BLaER1 (cell line): ENCODE measurements around the gene DOCK2.

Experiments used
- H3K27ac ChIP-seq: shearing (Covaris generic); formaldehyde crosslinking; 2 replicates; pipeline ENCODE4 v1.8.1; 2022
- H3K27me3 ChIP-seq: shearing (Covaris generic); formaldehyde crosslinking; 2 replicates; pipeline ENCODE4 v1.8.1; 2022
- H3K36me3 ChIP-seq: shearing (Covaris generic); formaldehyde crosslinking; 2 replicates; pipeline ENCODE4 v1.8.1; 2022
- H3K4me1 ChIP-seq: shearing (Covaris generic); formaldehyde crosslinking; 2 replicates; pipeline ENCODE4 v1.8.1; 2022
- H3K4me2 ChIP-seq: shearing (Covaris generic); formaldehyde crosslinking; 2 replicates; pipeline ENCODE4 v1.8.1; 2022
- H3K4me3 ChIP-seq: shearing (Covaris generic); formaldehyde crosslinking; 2 replicates; pipeline ENCODE4 v1.8.1; 2022
- H3K9ac ChIP-seq: shearing (Covaris generic); formaldehyde crosslinking; 2 replicates; pipeline ENCODE4 v1.8.1; 2022
- H3K9me3 ChIP-seq: shearing (Covaris generic); formaldehyde crosslinking; 2 replicates; pipeline ENCODE4 v1.8.1; 2022
- H4K20me1 ChIP-seq: shearing (Covaris generic); formaldehyde crosslinking; 2 replicates; pipeline ENCODE4 v1.8.1; 2022
- Cebpa-rat ChIP-seq: shearing (Covaris generic); IDR thresholded peaks from 2 replicates; pipeline ENCODE4 v1.8.1; 2022

The DOCK2 gene

GRCh38 chr5:169862391-169862811, 225.3 kb downstream of the DOCK2 start:
- TF ChIP-seq Cebpa-rat = no peak
- H4K20me1 ChIP-seq = no peaks in the 10 kb centered on the region
- no peaks in the 10 kb centered on the region for H3K9me3 ChIP-seq
- peaks cover 5% of the 10 kb centered on the region; the same call in 1 of the 2 replicates for H3K4me1 ChIP-seq
- H3K36me3 ChIP-seq = peaks cover 10% of the 10 kb centered on the region; the same call in 1 of the 2 replicates
- no peak overlapping the region for H3K4me2 ChIP-seq
- no peak overlapping the region for H3K27ac ChIP-seq
- no peak overlapping the region for H3K4me3 ChIP-seq
- H3K9ac ChIP-seq = no peak overlapping the region
- no peaks in the 10 kb centered on the region for H3K27me3 ChIP-seq

GRCh38 chr5:169864483-169864882, 227.4 kb downstream of the DOCK2 start:
- Histone ChIP-seq H3K4me3 (no peak overlapping the region), H3K27me3 (no peaks in the 10 kb centered on the region), H3K4me1 (peaks cover 5% of the 10 kb centered on the region; the same call in 1 of the 2 replicates), H3K36me3 (peaks cover 22% of the 10 kb centered on the region; the same call in 1 of the 2 replicates), H3K9me3 (no peaks in the 10 kb centered on the region), H3K27ac (no peak overlapping the region), H3K9ac (no peak overlapping the region), H3K4me2 (no peak overlapping the region), H4K20me1 (no peaks in the 10 kb centered on the region)
- no peak for TF ChIP-seq Cebpa-rat

DNA sequence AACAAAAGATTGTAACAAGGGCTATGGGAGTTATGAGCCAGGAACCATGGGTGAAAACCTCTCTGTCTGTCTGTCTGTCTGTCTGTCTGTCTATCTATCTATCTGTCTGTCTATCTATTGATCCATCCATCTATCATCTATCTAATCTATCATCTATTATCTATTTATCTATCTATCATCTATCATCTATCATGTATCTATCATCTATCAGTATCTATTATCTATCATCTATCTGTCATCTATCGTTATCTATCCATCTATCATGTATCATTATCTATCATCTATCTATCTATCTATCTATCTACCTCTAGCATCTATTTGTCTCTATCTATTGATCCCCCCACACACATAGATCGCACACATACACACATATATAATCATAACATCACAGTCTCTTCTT, 230.3 kb downstream of the DOCK2 start:
- Histone ChIP-seq H3K4me1 (no peaks in the 10 kb centered on the region), H3K36me3 (peaks cover 22% of the 10 kb centered on the region; the same call in 1 of the 2 replicates), H3K9me3 (no peaks in the 10 kb centered on the region), H3K4me2 (no peak overlapping the region), H3K27me3 (no peaks in the 10 kb centered on the region), H3K9ac (no peak overlapping the region), H4K20me1 (no peaks in the 10 kb centered on the region), H3K27ac (no peak overlapping the region), H3K4me3 (no peak overlapping the region)
- TF ChIP-seq Cebpa-rat = no peak

DNA sequence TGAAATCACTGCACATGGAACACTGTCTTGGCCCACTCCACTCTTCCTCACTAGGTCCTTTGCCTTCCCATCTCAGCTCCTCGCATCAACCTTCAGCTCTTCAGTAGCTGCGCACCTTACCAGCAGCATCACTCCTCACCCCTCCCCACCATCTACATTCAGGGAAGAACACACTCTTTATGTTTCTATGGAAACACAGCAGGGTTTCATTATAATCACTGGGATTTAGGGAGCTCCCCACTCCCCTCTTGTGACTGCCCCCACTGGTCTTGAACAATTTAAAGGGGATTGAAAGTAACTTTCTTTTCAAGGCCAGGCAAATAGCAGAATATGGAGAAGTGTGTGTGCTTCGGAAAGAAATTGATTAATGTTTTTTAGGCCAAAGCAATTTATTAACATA, 232.0 kb downstream of the DOCK2 start:
- H3K4me1 ChIP-seq = no peaks in the 10 kb centered on the region
- no peaks in the 10 kb centered on the region for H4K20me1 ChIP-seq
- H3K4me3 ChIP-seq = no peak overlapping the region
- peaks cover 26% of the 10 kb centered on the region; the same call in 1 of the 2 replicates for H3K36me3 ChIP-seq
- no peaks in the 10 kb centered on the region for H3K27me3 ChIP-seq
- no peak overlapping the region for H3K4me2 ChIP-seq
- TF ChIP-seq Cebpa-rat = no peak
- H3K27ac ChIP-seq = no peak overlapping the region
- H3K9ac ChIP-seq = no peak overlapping the region
- H3K9me3 ChIP-seq = no peaks in the 10 kb centered on the region

- no peak overlapping the region for H3K9ac ChIP-seq
- no peak for TF ChIP-seq Cebpa-rat
- H3K27me3 ChIP-seq = no peaks in the 10 kb centered on the region
- peaks cover 29% of the 10 kb centered on the region; the same call in 1 of the 2 replicates for H3K36me3 ChIP-seq
- no peak overlapping the region for H3K27ac ChIP-seq
- H3K4me2 ChIP-seq = no peak overlapping the region
- H3K4me3 ChIP-seq = no peak overlapping the region
- no peaks in the 10 kb centered on the region for H3K9me3 ChIP-seq
- H4K20me1 ChIP-seq = no peaks in the 10 kb centered on the region
- H3K4me1 ChIP-seq = no peaks in the 10 kb centered on the region
These were observed 233.1 kb downstream of the DOCK2 start for GRCh38 chr5:169870211-169870610.

GRCh38 chr5:169871826-169872490, 234.9 kb downstream of the DOCK2 start:
- no peak for TF ChIP-seq Cebpa-rat
- H3K36me3 ChIP-seq = peaks cover 23% of the 10 kb centered on the region; the same call in 1 of the 2 replicates
- H3K4me1 ChIP-seq = no peaks in the 10 kb centered on the region
- H3K27ac ChIP-seq = no peak overlapping the region
- no peak overlapping the region for H3K4me2 ChIP-seq
- no peaks in the 10 kb centered on the region for H4K20me1 ChIP-seq
- no peak overlapping the region for H3K4me3 ChIP-seq
- no peaks in the 10 kb centered on the region for H3K27me3 ChIP-seq
- H3K9ac ChIP-seq = no peak overlapping the region
- H3K9me3 ChIP-seq = no peaks in the 10 kb centered on the region

DNA sequence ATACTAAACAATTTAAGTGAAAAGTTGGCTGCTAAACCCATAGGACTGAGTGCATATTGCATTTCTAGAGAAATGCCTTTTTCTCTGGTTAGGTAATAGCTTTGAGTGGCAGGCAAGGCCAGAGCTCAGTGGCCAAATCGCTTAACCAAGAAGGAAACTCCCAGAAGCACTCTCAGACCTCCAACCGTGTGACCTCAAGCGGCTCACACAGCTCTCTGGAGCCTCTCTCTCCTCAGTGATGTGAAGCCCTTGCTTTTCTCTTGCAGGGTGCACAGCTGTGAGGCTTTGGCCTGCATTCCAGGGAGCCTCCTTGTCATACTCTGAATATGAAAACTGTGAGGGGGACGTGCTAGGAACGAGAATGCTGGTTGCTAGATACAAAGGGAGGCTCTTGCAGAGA, 236.6 kb downstream of the DOCK2 start:
- Histone ChIP-seq H3K4me3 (no peak overlapping the region), H4K20me1 (no peaks in the 10 kb centered on the region), H3K9me3 (no peaks in the 10 kb centered on the region), H3K9ac (no peak overlapping the region), H3K27me3 (no peaks in the 10 kb centered on the region), H3K27ac (no peak overlapping the region), H3K4me2 (no peak overlapping the region), H3K4me1 (no peaks in the 10 kb centered on the region), H3K36me3 (peaks cover 13% of the 10 kb centered on the region; the same call in 1 of the 2 replicates)
- no peak for TF ChIP-seq Cebpa-rat

GRCh38 chr5:169874621-169875020, 237.5 kb downstream of the DOCK2 start:
- no peak for TF ChIP-seq Cebpa-rat
- no peak overlapping the region for H3K4me3 ChIP-seq
- no peaks in the 10 kb centered on the region for H4K20me1 ChIP-seq
- H3K9me3 ChIP-seq = no peaks in the 10 kb centered on the region
- no peak overlapping the region for H3K27ac ChIP-seq
- no peaks in the 10 kb centered on the region for H3K27me3 ChIP-seq
- H3K36me3 ChIP-seq = peaks cover 12% of the 10 kb centered on the region; the same call in 1 of the 2 replicates
- no peaks in the 10 kb centered on the region for H3K4me1 ChIP-seq
- H3K4me2 ChIP-seq = no peak overlapping the region
- H3K9ac ChIP-seq = no peak overlapping the region

DNA sequence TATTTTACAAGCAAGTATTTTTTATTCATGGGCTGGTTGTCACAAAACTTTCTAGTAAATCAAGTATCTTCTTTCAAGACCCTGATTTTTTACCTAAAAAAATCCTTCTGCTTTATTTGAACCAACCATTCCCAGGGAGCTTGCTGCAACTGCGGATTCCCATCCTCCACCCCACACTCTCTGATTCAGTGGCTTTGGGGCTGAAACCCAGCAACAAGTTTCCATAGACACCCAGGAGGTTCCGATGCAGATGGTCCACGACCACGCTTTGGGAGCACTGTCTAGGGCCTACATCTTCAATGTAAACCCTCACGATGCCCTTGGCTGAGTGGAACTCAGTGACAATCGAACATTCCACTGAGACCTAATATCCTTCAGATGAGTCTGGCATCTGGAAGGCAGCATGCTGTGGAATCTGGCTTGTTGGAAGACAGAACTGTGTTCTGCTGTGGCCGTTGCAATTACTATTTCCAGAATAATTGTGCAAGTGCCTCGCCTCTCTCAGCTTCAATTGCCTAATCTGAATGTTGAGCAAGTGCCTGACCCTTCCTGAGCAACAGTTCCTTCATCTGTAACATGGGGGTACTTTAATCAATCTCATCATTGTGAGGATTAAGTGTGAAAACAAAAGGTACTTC, 238.1 kb downstream of the DOCK2 start:
- H3K9ac ChIP-seq = no peak overlapping the region
- no peak overlapping the region for H3K4me2 ChIP-seq
- no peak overlapping the region for H3K27ac ChIP-seq
- H3K27me3 ChIP-seq = no peaks in the 10 kb centered on the region
- no peak overlapping the region for H3K4me3 ChIP-seq
- no peak for TF ChIP-seq Cebpa-rat
- no peaks in the 10 kb centered on the region for H3K9me3 ChIP-seq
- H3K36me3 ChIP-seq = peaks cover 12% of the 10 kb centered on the region; the same call in 1 of the 2 replicates
- H3K4me1 ChIP-seq = no peaks in the 10 kb centered on the region
- H4K20me1 ChIP-seq = no peaks in the 10 kb centered on the region

DNA sequence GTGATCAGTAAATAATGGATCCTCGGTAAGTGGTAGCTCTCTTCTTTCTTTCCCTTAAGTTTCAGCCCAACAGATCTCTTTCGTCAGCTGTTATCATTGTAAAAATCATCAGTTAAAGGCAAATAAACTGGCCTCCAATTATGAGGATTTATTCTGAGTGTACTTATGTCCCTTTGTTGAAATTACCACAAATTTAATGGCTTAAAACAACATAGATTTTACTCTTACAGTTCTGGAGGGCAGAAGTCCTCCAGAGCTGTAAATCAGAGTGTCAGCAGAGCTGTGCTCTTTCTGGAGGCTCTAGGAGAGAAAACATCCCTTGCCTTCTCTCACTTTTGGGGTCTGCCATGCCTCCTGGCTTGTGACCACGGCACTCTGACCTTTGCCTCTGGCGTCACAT, 238.7 kb downstream of the DOCK2 start:
- Histone ChIP-seq H3K4me2 (no peak overlapping the region), H3K27ac (no peak overlapping the region), H3K9ac (no peak overlapping the region), H3K4me1 (no peaks in the 10 kb centered on the region), H3K9me3 (no peaks in the 10 kb centered on the region), H3K4me3 (no peak overlapping the region), H4K20me1 (no peaks in the 10 kb centered on the region), H3K36me3 (peaks cover 12% of the 10 kb centered on the region; the same call in 1 of the 2 replicates), H3K27me3 (no peaks in the 10 kb centered on the region)
- TF ChIP-seq Cebpa-rat = no peak
